Small intestine (tissue), 7 donors: ENCODE measurements around the gene ZNF442. TPM values are rescaled to one million over a fixed set of nuclear protein-coding genes. Genes with fewer than 3 reads are reported as not detected.
"Not testable (repeated sequence)": the region's sequence is repeated elsewhere in the genome, so short reads cannot be mapped to it uniquely, and the experiment has no call there.

Experiments used
- DNase-seq, 2 donors: peaks; one replicate each; pipeline versions ENCODE4 v3.0.0 to v3.0.0-alpha.2; 2013
- FAIRE-seq: peaks from 2 replicates; lab custom pipeline; 2012; peaks lifted over from hg19 to GRCh38; lab: Jason Lieb, UNC
- H3K27ac ChIP-seq, 3 donors: one replicate each; pipeline ENCODE4 v1.5.1; 2013; ENCODE audit warnings: low read length in 2 of 3, mild to moderate bottlenecking in 2 of 3, control low read depth in 1 of 3, inconsistent platforms in 1 of 3, low read depth in 1 of 3, moderate library complexity in 1 of 3
- H3K27me3 ChIP-seq, 3 donors: one replicate each; pipeline ENCODE4 v1.6.1; 2013; ENCODE audit warnings: low read length in 3 of 3, inconsistent platforms in 1 of 3; ENCODE audit not compliant: control insufficient read depth in 3 of 3, insufficient read depth in 3 of 3
- H3K36me3 ChIP-seq, 3 donors: one replicate each; pipeline ENCODE4 v1.6.1; 2013; ENCODE audit warnings: low read length in 3 of 3, inconsistent platforms in 1 of 3, low read depth in 1 of 3, mild to moderate bottlenecking in 1 of 3, moderate library complexity in 1 of 3; ENCODE audit not compliant: control insufficient read depth in 3 of 3, insufficient read depth in 2 of 3
- H3K4me1 ChIP-seq, 3 donors: one replicate each; pipeline ENCODE4 v1.6.1; 2013; ENCODE audit warnings: low read length in 2 of 3, inconsistent platforms in 1 of 3, low read depth in 1 of 3, mild to moderate bottlenecking in 1 of 3, moderate library complexity in 1 of 3; ENCODE audit not compliant: control insufficient read depth in 3 of 3, insufficient read depth in 2 of 3
- H3K4me3 ChIP-seq, 3 donors: one replicate each; pipeline ENCODE4 v1.5.1; 2013; ENCODE audit warnings: low read length in 3 of 3, control low read depth in 1 of 3, inconsistent platforms in 1 of 3, low read depth in 1 of 3, mild to moderate bottlenecking in 1 of 3, moderate library complexity in 1 of 3
- H3K9me3 ChIP-seq, 2 donors: one replicate each; pipeline ENCODE4 v1.6.1; 2013; ENCODE audit warnings: low read depth in 1 of 2, low read length in 1 of 2; ENCODE audit not compliant: control insufficient read depth in 2 of 2, insufficient read depth in 1 of 2
- WGBS, 3 donors: extraction: QIAGEN DNeasy Blood & Tissue Kit; methylation state at CpG; one replicate each; pipeline ENCODE4 v1.1.7; 2013; 5-methylcytosine and 5-hydroxymethylcytosine counted together
- polyA plus RNA-seq, 4 donors: library from polyadenylated mRNA; stranded (reverse) in 3 of 4; unstranded in 1 of 4; fragments of 200-250 nt in 3 of 4; fragments of 120-200 nt in 1 of 4; gene quantifications; one replicate each; pipeline versions ENCODE4 v1.2.1 to v1.2.3, GENCODE V29; 2013
- donor health status: healthy with polysubstance abuse.
- donor health status: control.
- donor health status: control.
- donor health status: Bipolar disorder and iron deficiency.
- donor health status: healthy.

ZNF442 gene
- polyA plus RNA-seq, 4 donors: 1.0 to 3.0 TPM; not detected in 2

- DNase-seq (no peak), FAIRE-seq (no peak)
- Histone ChIP-seq H3K9me3 (peaks cover 2 to 31% of the 10 kb centered on the region in 2 donors), H3K36me3 (no peaks in the 10 kb centered on the region), H3K27me3 (no peaks in the 10 kb centered on the region), H3K4me1 (no peaks in the 10 kb centered on the region), H3K27ac (no peak overlapping the region), H3K4me3 (no peak overlapping the region)
- WGBS, 3 donors: 94 to 97% (median 96%) methylated on average over 1 of the region's 1 CpG
Observed at GRCh38 chr19:12345197-12345596, 20.3 kb downstream of the ZNF442 start.

GRCh38 chr19:12333162-12334159 is 32.0 kb downstream of the ZNF442 start, which contains the start of gene ZNF563:
Gene ZNF563, minus strand, starts transcription at chr19:12333633. Its CDS starts 151 bp downstream, at chr19:12333482.
- Histone ChIP-seq H3K9me3 (no peaks in the 10 kb centered on the region), H3K27me3 (no peaks in the 10 kb centered on the region), H3K4me1 (peaks cover 0 to 20% (median 4%) of the 10 kb centered on the region in 3 donors), H3K36me3 (no peaks in the 10 kb centered on the region), H3K27ac (peak within 1 kb of the TSS; percentile 80 to 89 (median 87)), H3K4me3 (peak within 1 kb of the TSS; percentile 64 to 76 (median 69))
- FAIRE-seq (no peak), DNase-seq (peak; percentile 98 to 99)
- 1% methylated on average over 49 to 55 of the region's 55 CpGs for WGBS, 3 donors

GRCh38 chr19:12331211-12331941 is 34.1 kb downstream of the ZNF442 start:
- no peaks in the 10 kb centered on the region for H3K36me3 ChIP-seq
- no peak for FAIRE-seq

GRCh38 chr19:12330340-12330739 is 35.1 kb downstream of the ZNF442 start:
- DNase-seq: peak; percentile 35 to 59
- no peaks in the 10 kb centered on the region for H3K9me3 ChIP-seq
- no peaks in the 10 kb centered on the region for H3K27me3 ChIP-seq
- 15 to 77% (median 45%) methylated on average over 4 of the region's 4 CpGs for WGBS, 3 donors
- peaks cover 0 to 20% (median 4%) of the 10 kb centered on the region in 3 donors for H3K4me1 ChIP-seq
- FAIRE-seq: no peak
- H3K27ac ChIP-seq: no peak overlapping the region
- H3K36me3 ChIP-seq: no peaks in the 10 kb centered on the region
- H3K4me3 ChIP-seq: no peak overlapping the region

More at GRCh38 chr19:12331211-12331941, 34.1 kb downstream of the ZNF442 start:
- H3K27me3 ChIP-seq: no peaks in the 10 kb centered on the region
- H3K4me1 ChIP-seq: peaks cover 0 to 20% (median 4%) of the 10 kb centered on the region in 3 donors
- peak in 1 of 2 donors; percentile 59 for DNase-seq
- 37 to 62% (median 51%) methylated on average over 4 of the region's 4 CpGs for WGBS, 3 donors
- H3K4me3 ChIP-seq: peak overlapping the region in 1 of 3 donors; percentile 1
- H3K9me3 ChIP-seq: no peaks in the 10 kb centered on the region
- no peak overlapping the region for H3K27ac ChIP-seq

- FAIRE-seq (no peak), DNase-seq (no peak)
- Histone ChIP-seq H3K27me3 (no peaks in the 10 kb centered on the region), H3K4me3 (no peak overlapping the region), H3K9me3 (peaks cover 0 to 8% of the 10 kb centered on the region in 2 donors), H3K27ac (no peak overlapping the region), H3K36me3 (peaks cover 0 to 7% (median 0%) of the 10 kb centered on the region in 3 donors), H3K4me1 (no peaks in the 10 kb centered on the region)
Observed at GRCh38 chr19:12325690-12326089, 39.8 kb downstream of the ZNF442 start.

- Histone ChIP-seq H3K4me1 (no peaks in the 10 kb centered on the region), H3K9me3 (peaks cover 0 to 32% of the 10 kb centered on the region in 2 donors), H3K27ac (no peak overlapping the region), H3K36me3 (peaks cover 5 to 19% (median 10%) of the 10 kb centered on the region in 3 donors), H3K27me3 (no peaks in the 10 kb centered on the region), H3K4me3 (no peak overlapping the region)
- no peak for DNase-seq
- no peak for FAIRE-seq
- WGBS, 3 donors: 96 to 97% (median 97%) methylated on average over 13 of the region's 13 CpGs
Observed at GRCh38 chr19:12318782-12319413, 46.6 kb downstream of the ZNF442 start.

GRCh38 chr19:12314553-12314952 is 50.9 kb downstream of the ZNF442 start:
- DNase-seq: peak; percentile 60 to 72
- 27 to 58% (median 43%) methylated on average over 7 of the region's 7 CpGs for WGBS, 3 donors
- Histone ChIP-seq H3K4me1 (no peaks in the 10 kb centered on the region), H3K36me3 (peaks cover 3 to 6% (median 3%) of the 10 kb centered on the region in 3 donors), H3K4me3 (peak overlapping the region in 1 of 3 donors; percentile 0), H3K27ac (no peak overlapping the region), H3K27me3 (no peaks in the 10 kb centered on the region), H3K9me3 (peaks cover 0 to 13% of the 10 kb centered on the region in 2 donors)
- no peak for FAIRE-seq

GRCh38 chr19:12308891-12309290 is 56.6 kb downstream of the ZNF442 start:
- not testable (repeated sequence) for FAIRE-seq, H3K4me3 ChIP-seq, H3K4me1 ChIP-seq, H3K27me3 ChIP-seq, H3K36me3 ChIP-seq, DNase-seq, H3K27ac ChIP-seq, H3K9me3 ChIP-seq
- whole genome bisulfite sequencing, 3 donors: 96 to 97% (median 96%) methylated on average over 12 of the region's 12 CpGs
